HepG2 (cell line): ENCODE measurements around the gene EIF1AD. TPM values are rescaled to one million over a fixed set of nuclear protein-coding genes. Genes with fewer than 3 reads are reported as not detected.

Experiments
- ATAC-seq: fragments of 200-7000 bp; cut with Tn5 transposase; 3 replicates; pipeline ENCODE4 v1.9.1; 2020; ENCODE audit warnings: mild to moderate bottlenecking, moderate library complexity
- BruUV-seq: library from RNA; stranded (reverse); fragments of 400-500 nt; replicated peaks from 2 replicates; lab custom pipeline; 2021; lab: Mats Ljungman, UMichigan
- CTCF ChIA-PET: fragments of 300-600 bp; formaldehyde crosslinking; extraction: SDS; loops from one replicate; lab custom pipeline; 2021; ENCODE audit warnings: low total read pairs, inconsistent platforms, low intra/inter-chr PET ratio; lab: Yijun Ruan, JAX
- POLR2A ChIA-PET: fragments of 350-600 bp; sonication (Branson Sonifier 250); formaldehyde crosslinking; loops from one replicate; lab custom pipeline; 2020; ENCODE audit warnings: antibody characterized with exemption, inconsistent platforms; lab: Yijun Ruan, JAX
- DNase-seq: peaks from one replicate; pipeline ENCODE4 v3.0.0-alpha.2; 2015; ENCODE audit warnings: low spot score
- FAIRE-seq: peaks from 3 replicates; lab custom pipeline; 2011; peaks lifted over from hg19 to GRCh38; lab: Jason Lieb, UNC
- H2AFZ ChIP-seq: one replicate; pipeline ENCODE4 v1.6.1; 2011; ENCODE audit warnings: low read length, inconsistent platforms
- H3K27ac ChIP-seq: fragments of 300-600 bp; 3 replicates; pipeline ENCODE4 v1.8.0; 2011; ENCODE audit warnings: mixed run types, mild to moderate bottlenecking, mixed read lengths, low read length, inconsistent platforms; ENCODE audit not compliant: insufficient read depth; ENCODE audit errors: extremely low read length
- H3K27me3 ChIP-seq, 2 experiments: fragments of 200-600 bp in 1 of 2; 2 replicates in 1 of 2; 3 replicates in 1 of 2; pipeline versions ENCODE4 v1.6.0 to v1.8.0; 2011; ENCODE audit warnings: low read length in 2 of 2, mild to moderate bottlenecking in 2 of 2, moderate library complexity in 2 of 2, inconsistent platforms in 1 of 2; ENCODE audit not compliant: insufficient read depth in 2 of 2, control insufficient read depth in 1 of 2
- H3K36me3 ChIP-seq, 2 experiments: fragments of 200-600 bp in 1 of 2; replicated peaks in 1 of 2; 2 replicates in 1 of 2; 3 replicates in 1 of 2; pipeline versions ENCODE4 v1.5.1 to v1.8.0; 2011; ENCODE audit warnings: low read length in 2 of 2, inconsistent platforms in 1 of 2; ENCODE audit not compliant: insufficient read depth in 2 of 2, control insufficient read depth in 1 of 2
- H3K4me1 ChIP-seq: 2 replicates; pipeline ENCODE4 v1.5.1; 2012; ENCODE audit warnings: low read length, inconsistent platforms; ENCODE audit not compliant: insufficient read depth
- H3K4me2 ChIP-seq: 2 replicates; pipeline ENCODE4 v1.6.0; 2011; ENCODE audit warnings: low read depth, low read length, inconsistent platforms
- H3K4me3 ChIP-seq, 3 experiments: fragments of 200-600 bp in 1 of 3; sonication (generic), shearing (Covaris generic) in 1 of 3; replicated peaks in 1 of 3; 2 replicates each; pipeline ENCODE4 v1.5.1; 2011 to 2016; ENCODE audit warnings: low read length in 3 of 3, inconsistent platforms in 2 of 3, low read depth in 2 of 3, mild to moderate bottlenecking in 2 of 3, control low read depth in 1 of 3, mixed read lengths in 1 of 3; ENCODE audit not compliant: insufficient read depth in 1 of 3
- H3K79me2 ChIP-seq: one replicate; pipeline ENCODE4 v1.6.1; 2011; ENCODE audit warnings: low read length, inconsistent platforms; ENCODE audit not compliant: insufficient read depth
- H3K9ac ChIP-seq: 2 replicates; pipeline ENCODE4 v1.6.0; 2011; ENCODE audit warnings: mild to moderate bottlenecking, low read depth, low read length, inconsistent platforms; ENCODE audit not compliant: insufficient read depth
- H3K9me3 ChIP-seq: 2 replicates; pipeline ENCODE4 v1.5.1; 2012; ENCODE audit warnings: mild to moderate bottlenecking, low read length
- H4K20me1 ChIP-seq: 2 replicates; pipeline ENCODE4 v1.6.0; 2011; ENCODE audit warnings: inconsistent platforms, mild to moderate bottlenecking, low read length, moderate library complexity; ENCODE audit not compliant: insufficient read depth
- ELF1 ChIP-seq: sonication (generic); formaldehyde crosslinking; IDR thresholded peaks from 2 replicates; pipeline ENCODE4 v1.4.0; 2020; ENCODE audit warnings: missing genetic modification reagents
- ELF3 ChIP-seq: IDR thresholded peaks from 2 replicates; pipeline ENCODE4 v1.6.1; 2016; ENCODE audit warnings: missing genetic modification reagents, missing compliant biosample characterization
- FOSL2 ChIP-seq: sonication (generic); formaldehyde crosslinking; IDR thresholded peaks from 2 replicates; pipeline ENCODE4 v1.4.0; 2020; ENCODE audit warnings: missing genetic modification reagents
- HMG20B ChIP-seq: conservative IDR thresholded peaks from 2 replicates; pipeline ENCODE4 v1.6.1; 2016; ENCODE audit warnings: missing genetic modification reagents, missing compliant biosample characterization
- MATR3 ChIP-seq: sonication (generic); formaldehyde crosslinking; IDR thresholded peaks from 2 replicates; pipeline ENCODE4 v1.4.0; 2020; ENCODE audit warnings: missing genetic modification reagents
- SP2 ChIP-seq: sonication (generic); formaldehyde crosslinking; IDR thresholded peaks from 2 replicates; pipeline ENCODE4 v1.5.1; 2020; ENCODE audit warnings: mild to moderate bottlenecking, missing genetic modification reagents
- TFAP4 ChIP-seq: sonication (generic); IDR thresholded peaks from 2 replicates; pipeline ENCODE4 v1.6.1; 2016; ENCODE audit warnings: low read depth, borderline replicate concordance
- ZBTB1 ChIP-seq: sonication (generic); formaldehyde crosslinking; IDR thresholded peaks from 2 replicates; pipeline ENCODE4 v1.4.0; 2020; ENCODE audit warnings: missing genetic modification reagents, borderline replicate concordance
- ZFX ChIP-seq: sonication (generic); formaldehyde crosslinking; IDR thresholded peaks from 2 replicates; pipeline ENCODE4 v1.4.0; 2020; ENCODE audit warnings: mild to moderate bottlenecking, low read depth, missing genetic modification reagents, moderate library complexity
- ZNF234 ChIP-seq: sonication (generic); formaldehyde crosslinking; conservative IDR thresholded peaks from 2 replicates; pipeline ENCODE4 v1.5.1; 2020; ENCODE audit warnings: mild to moderate bottlenecking, missing genetic modification reagents
- ZNF510 ChIP-seq: sonication (generic); formaldehyde crosslinking; IDR thresholded peaks from 2 replicates; pipeline ENCODE4 v1.4.0; 2020; ENCODE audit warnings: low read depth, mild to moderate bottlenecking, missing genetic modification reagents
- ZSCAN21 ChIP-seq: sonication (generic); formaldehyde crosslinking; IDR thresholded peaks from 2 replicates; pipeline ENCODE4 v1.8.0; 2022; ENCODE audit warnings: mild to moderate bottlenecking, missing genetic modification reagents, moderate library complexity, borderline replicate concordance
- WGBS: methylation state at CpG from one replicate; pipeline ENCODE4 v1.1.6; 2017; ENCODE audit warnings: low lambda C conversion rate; 5-methylcytosine and 5-hydroxymethylcytosine counted together
- in situ Hi-C: cut with HindIII; loops from 2 replicates; pipeline ENCODE4 v1.10.0; 2017; ENCODE audit warnings: low pct_unique_long_range_greater_than_20kb; ENCODE audit not compliant: extremely low pct_ligation_motif_present
- intact Hi-C: fragments of 100-400 bp; cut with micrococcal nuclease; formaldehyde crosslinking; loops from one replicate; pipeline ENCODE4 v1.10.0; 2022; ENCODE audit not compliant: unreplicated experiment
- polyA plus RNA-seq, 8 experiments: library from polyadenylated mRNA; depleted of rRNA in 3 of 8; stranded (reverse) in 7 of 8; unstranded in 1 of 8; fragments of >200 nt; fragmentation: Illumina TruSeq in 4 of 8; extraction: Trizol in 4 of 8; gene quantifications; 2 replicates each; pipeline versions ENCODE4 v1.2.1 to v1.2.3, GENCODE V29; 2011 to 2016; ENCODE audit warnings: low read depth in 4 of 8, missing spikeins in 1 of 8, mixed read lengths in 1 of 8; ENCODE audit not compliant: insufficient read depth in 1 of 8
- total RNA-seq, 5 experiments: library from RNA; depleted of rRNA; stranded (reverse); fragments of >200 nt; fragmentation: Illumina TruSeq; extraction: Trizol; gene quantifications; 2 replicates each; pipeline ENCODE4 v1.2.3, GENCODE V29; 2016; ENCODE audit warnings: low read depth in 1 of 5
- TF ChIP-seq, protein P1 (sequence below): sonication (generic); formaldehyde crosslinking; IDR thresholded peaks from 2 replicates; pipeline ENCODE4 v1.4.0; 2020; ENCODE audit warnings: missing genetic modification reagents
- TF ChIP-seq, protein P2 (sequence below): IDR thresholded peaks from 2 replicates; pipeline ENCODE4 v1.4.0; 2020; ENCODE audit warnings: mild to moderate bottlenecking, missing genetic modification reagents
- TF ChIP-seq, protein P3 (sequence below): sonication (generic); formaldehyde crosslinking; conservative IDR thresholded peaks from 2 replicates; pipeline ENCODE4 v1.4.0; 2020; ENCODE audit warnings: missing genetic modification reagents

Gene EIF1AD
- total and polyA plus RNA-seq, 2 of the 13 experiments (the other 11 are each of a cell fraction or from before 2014, with no cell fraction given) = 18.2 to 30.8 TPM

DNA sequence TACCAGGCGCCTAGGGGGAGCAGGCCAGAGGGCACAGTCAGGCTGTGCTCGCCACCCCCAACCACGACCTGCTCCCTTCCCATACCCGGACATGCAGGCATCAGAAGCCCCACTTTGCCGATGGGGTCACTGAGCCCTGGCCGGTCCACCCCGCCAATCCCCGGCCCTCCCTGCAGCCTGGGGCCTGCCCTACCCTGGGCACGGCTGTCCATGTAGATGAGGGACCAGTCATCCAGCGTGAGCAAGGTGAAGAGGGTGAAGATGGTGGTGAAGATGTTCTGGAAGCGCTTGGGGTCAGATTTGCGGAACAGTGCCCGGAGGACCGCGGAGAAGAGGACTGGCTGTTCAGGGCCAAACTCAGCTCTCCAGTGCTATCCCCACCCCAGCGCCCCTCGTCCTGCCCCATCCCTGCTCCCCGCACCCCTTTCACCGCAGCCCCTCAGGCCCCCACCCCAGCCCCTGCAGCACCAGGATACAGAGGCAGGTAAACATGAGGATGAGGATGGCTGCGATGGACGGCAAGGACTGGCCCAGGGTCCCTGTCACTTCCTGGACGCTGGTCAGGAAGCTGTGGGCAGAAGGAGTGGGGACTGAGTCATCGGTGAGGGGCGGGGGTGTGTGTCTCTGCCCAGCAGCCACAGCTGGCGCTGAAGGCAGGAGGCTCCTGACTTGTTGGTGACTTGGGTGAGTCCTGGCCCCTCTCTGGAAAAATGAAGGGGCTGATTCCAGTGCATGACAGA lies 18.8 kb upstream of the EIF1AD start (continued):
- TF ChIP-seq SP2 = no peak
- peak; percentile 92 for TF ChIP-seq FOSL2 (CRISPR knock-in tag)
- TF ChIP-seq TFAP4 = peak; percentile 22; the same call in 1 of the 2 replicates
- peak; percentile 63; the same call in 1 of the 2 replicates for TF ChIP-seq ELF3 (CRISPR knock-in tag)
- 0 out of 2 replicates have a peak, but pooled peaks have one; percentile 24 for TF ChIP-seq ZSCAN21 (CRISPR knock-in tag)
- TF ChIP-seq, protein P1, sequence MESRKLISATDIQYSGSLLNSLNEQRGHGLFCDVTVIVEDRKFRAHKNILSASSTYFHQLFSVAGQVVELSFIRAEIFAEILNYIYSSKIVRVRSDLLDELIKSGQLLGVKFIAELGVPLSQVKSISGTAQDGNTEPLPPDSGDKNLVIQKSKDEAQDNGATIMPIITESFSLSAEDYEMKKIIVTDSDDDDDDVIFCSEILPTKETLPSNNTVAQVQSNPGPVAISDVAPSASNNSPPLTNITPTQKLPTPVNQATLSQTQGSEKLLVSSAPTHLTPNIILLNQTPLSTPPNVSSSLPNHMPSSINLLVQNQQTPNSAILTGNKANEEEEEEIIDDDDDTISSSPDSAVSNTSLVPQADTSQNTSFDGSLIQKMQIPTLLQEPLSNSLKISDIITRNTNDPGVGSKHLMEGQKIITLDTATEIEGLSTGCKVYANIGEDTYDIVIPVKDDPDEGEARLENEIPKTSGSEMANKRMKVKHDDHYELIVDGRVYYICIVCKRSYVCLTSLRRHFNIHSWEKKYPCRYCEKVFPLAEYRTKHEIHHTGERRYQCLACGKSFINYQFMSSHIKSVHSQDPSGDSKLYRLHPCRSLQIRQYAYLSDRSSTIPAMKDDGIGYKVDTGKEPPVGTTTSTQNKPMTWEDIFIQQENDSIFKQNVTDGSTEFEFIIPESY (CRISPR knock-in tag) = peak; percentile 57; the same call in 1 of the 2 replicates
- TF ChIP-seq ZBTB1 (CRISPR knock-in tag) = no peak
- 0 out of 2 replicates have a peak, but pooled peaks have one; percentile 43 for TF ChIP-seq ELF1 (CRISPR knock-in tag)

DNA sequence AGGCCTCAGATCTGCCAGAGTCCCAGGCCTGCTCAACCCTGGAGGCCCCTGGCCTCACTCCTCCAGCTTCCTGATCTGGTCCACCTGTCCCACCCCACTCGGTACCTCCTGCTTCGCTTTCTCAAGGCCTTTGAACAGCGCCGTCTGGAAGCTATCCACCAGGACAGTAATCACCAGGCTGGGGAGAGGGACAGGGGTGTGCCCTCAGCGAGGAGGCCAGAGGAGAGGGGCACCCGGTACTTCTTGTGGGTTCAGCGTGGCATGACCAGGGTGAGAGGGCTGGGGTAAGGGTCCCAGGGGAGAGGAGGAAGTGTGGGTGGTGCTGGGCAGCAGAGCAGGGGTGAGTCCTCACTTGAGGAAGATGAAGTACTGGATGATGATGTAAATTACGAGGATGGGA lies 18.3 kb upstream of the EIF1AD start:
- BruUV-seq = no TSS peak
- DNase-seq (no peak), FAIRE-seq (no peak), ATAC-seq (no peak)
- no peak overlapping the region for H3K27ac ChIP-seq
- H3K4me3 ChIP-seq = no peak overlapping the region; a peak in 1 of 6 replicates
- H3K27me3 ChIP-seq = peaks cover 8 to 40% of the 10 kb centered on the region in 2 experiments; a peak in 3 of 5 replicates
- in situ Hi-C loops = no loop called here
- 36% methylated on average over 4 of the region's 8 CpGs for WGBS
- H4K20me1 ChIP-seq = no peaks in the 10 kb centered on the region
- no peak overlapping the region for H3K9ac ChIP-seq
- no peaks in the 10 kb centered on the region for H3K9me3 ChIP-seq
- H2AFZ ChIP-seq = no peak overlapping the region
- ChIA-PET POLR2A (interaction anchor here (0.6 to 1.4 kb wide), 2 partner anchors 32 to 161 kb away, joined by 3 to 4 read pairs; partner anchors contain the start of gene SF3B2), CTCF (no interaction called here)
- H3K4me2 ChIP-seq = no peak overlapping the region
- peaks cover 21% of the 10 kb centered on the region for H3K4me1 ChIP-seq
- H3K79me2 ChIP-seq = no peaks in the 10 kb centered on the region
- no peaks in the 10 kb centered on the region for H3K36me3 ChIP-seq
- intact Hi-C loops = no loop called here
- TF ChIP-seq, protein P2, sequence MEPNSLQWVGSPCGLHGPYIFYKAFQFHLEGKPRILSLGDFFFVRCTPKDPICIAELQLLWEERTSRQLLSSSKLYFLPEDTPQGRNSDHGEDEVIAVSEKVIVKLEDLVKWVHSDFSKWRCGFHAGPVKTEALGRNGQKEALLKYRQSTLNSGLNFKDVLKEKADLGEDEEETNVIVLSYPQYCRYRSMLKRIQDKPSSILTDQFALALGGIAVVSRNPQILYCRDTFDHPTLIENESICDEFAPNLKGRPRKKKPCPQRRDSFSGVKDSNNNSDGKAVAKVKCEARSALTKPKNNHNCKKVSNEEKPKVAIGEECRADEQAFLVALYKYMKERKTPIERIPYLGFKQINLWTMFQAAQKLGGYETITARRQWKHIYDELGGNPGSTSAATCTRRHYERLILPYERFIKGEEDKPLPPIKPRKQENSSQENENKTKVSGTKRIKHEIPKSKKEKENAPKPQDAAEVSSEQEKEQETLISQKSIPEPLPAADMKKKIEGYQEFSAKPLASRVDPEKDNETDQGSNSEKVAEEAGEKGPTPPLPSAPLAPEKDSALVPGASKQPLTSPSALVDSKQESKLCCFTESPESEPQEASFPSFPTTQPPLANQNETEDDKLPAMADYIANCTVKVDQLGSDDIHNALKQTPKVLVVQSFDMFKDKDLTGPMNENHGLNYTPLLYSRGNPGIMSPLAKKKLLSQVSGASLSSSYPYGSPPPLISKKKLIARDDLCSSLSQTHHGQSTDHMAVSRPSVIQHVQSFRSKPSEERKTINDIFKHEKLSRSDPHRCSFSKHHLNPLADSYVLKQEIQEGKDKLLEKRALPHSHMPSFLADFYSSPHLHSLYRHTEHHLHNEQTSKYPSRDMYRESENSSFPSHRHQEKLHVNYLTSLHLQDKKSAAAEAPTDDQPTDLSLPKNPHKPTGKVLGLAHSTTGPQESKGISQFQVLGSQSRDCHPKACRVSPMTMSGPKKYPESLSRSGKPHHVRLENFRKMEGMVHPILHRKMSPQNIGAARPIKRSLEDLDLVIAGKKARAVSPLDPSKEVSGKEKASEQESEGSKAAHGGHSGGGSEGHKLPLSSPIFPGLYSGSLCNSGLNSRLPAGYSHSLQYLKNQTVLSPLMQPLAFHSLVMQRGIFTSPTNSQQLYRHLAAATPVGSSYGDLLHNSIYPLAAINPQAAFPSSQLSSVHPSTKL (CRISPR knock-in tag) = no peak
- TF ChIP-seq, protein P3, sequence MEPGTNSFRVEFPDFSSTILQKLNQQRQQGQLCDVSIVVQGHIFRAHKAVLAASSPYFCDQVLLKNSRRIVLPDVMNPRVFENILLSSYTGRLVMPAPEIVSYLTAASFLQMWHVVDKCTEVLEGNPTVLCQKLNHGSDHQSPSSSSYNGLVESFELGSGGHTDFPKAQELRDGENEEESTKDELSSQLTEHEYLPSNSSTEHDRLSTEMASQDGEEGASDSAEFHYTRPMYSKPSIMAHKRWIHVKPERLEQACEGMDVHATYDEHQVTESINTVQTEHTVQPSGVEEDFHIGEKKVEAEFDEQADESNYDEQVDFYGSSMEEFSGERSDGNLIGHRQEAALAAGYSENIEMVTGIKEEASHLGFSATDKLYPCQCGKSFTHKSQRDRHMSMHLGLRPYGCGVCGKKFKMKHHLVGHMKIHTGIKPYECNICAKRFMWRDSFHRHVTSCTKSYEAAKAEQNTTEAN (CRISPR knock-in tag) = no peak
- TF ChIP-seq HMG20B (CRISPR knock-in tag) = no peak
- TF ChIP-seq ZNF510 (CRISPR knock-in tag) = no peak
- no peak for TF ChIP-seq ZNF234 (CRISPR knock-in tag)
- no peak for TF ChIP-seq MATR3 (CRISPR knock-in tag)
- no peak for TF ChIP-seq ZFX
